ENCODE data around the gene MAP2K2.
A peak's percentile ranks its signal among the peaks of the same experiment; 100 is the strongest.

The MAP2K2 gene

GRCh38 chr19:4093643-4094175 lies 30.2 kb downstream of the MAP2K2 start:
- no peak for DNase-seq (ENCODE audit: low read depth)
- no peak overlapping the region for H3K4me3 ChIP-seq (ENCODE audit: low read depth, low read length)
- TF ChIP-seq POLR2A (IDR thresholded peaks at IDR 0.05; ENCODE audit: extremely low read depth, insufficient read length) (no peak), MAX (IDR thresholded peaks at IDR 0.05; ENCODE audit: low read depth, low read length) (no peak), MYC (IDR thresholded peaks at IDR 0.05; ENCODE audit: low read depth, low read length) (no peak)
- TF ChIP-seq, protein P1, sequence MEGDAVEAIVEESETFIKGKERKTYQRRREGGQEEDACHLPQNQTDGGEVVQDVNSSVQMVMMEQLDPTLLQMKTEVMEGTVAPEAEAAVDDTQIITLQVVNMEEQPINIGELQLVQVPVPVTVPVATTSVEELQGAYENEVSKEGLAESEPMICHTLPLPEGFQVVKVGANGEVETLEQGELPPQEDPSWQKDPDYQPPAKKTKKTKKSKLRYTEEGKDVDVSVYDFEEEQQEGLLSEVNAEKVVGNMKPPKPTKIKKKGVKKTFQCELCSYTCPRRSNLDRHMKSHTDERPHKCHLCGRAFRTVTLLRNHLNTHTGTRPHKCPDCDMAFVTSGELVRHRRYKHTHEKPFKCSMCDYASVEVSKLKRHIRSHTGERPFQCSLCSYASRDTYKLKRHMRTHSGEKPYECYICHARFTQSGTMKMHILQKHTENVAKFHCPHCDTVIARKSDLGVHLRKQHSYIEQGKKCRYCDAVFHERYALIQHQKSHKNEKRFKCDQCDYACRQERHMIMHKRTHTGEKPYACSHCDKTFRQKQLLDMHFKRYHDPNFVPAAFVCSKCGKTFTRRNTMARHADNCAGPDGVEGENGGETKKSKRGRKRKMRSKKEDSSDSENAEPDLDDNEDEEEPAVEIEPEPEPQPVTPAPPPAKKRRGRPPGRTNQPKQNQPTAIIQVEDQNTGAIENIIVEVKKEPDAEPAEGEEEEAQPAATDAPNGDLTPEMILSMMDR (IDR thresholded peaks at IDR 0.05; ENCODE audit: low read depth, low read length) = no peak

- peak overlapping the region; percentile 40 for H3K4me3 ChIP-seq (ENCODE audit: low read depth, low read length)
- DNase-seq (ENCODE audit: low read depth) = peak; percentile 71
- TF ChIP-seq POLR2A (IDR thresholded peaks at IDR 0.05; ENCODE audit: extremely low read depth, insufficient read length) (no peak), MYC (IDR thresholded peaks at IDR 0.05; ENCODE audit: low read depth, low read length) (no peak), MAX (IDR thresholded peaks at IDR 0.05; ENCODE audit: low read depth, low read length) (no peak)
- TF ChIP-seq, protein P1 (IDR thresholded peaks at IDR 0.05; ENCODE audit: low read depth, low read length) = no peak
These were observed 33.3 kb downstream of the MAP2K2 start for GRCh38 chr19:4090356-4091220.

DNA sequence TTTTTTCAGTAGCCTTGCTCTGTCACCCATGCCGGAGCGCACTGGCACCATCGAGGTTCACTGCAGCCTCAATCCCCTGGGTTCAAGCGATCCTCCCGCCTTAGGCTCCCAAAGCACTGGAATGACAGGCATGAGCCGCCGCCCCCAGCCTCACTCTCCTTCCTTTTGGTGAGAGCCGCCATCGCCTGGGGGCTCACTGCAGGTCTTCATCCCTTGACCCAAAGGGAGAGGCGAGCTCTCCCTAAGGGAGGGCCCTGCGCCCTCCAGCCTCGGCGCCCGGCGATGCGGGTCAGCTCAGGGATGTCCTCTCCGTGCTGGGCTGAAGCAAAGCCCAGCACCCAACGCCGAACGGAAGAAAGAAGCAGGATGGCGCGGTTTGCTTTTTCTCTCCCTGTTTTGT lies 34.0 kb downstream of the MAP2K2 start:
- no peak for DNase-seq (ENCODE audit: low read depth)
- H3K4me3 ChIP-seq (ENCODE audit: low read depth, low read length) = peak overlapping the region; percentile 40
- no peak for TF ChIP-seq MAX (IDR thresholded peaks at IDR 0.05; ENCODE audit: low read depth, low read length)
- TF ChIP-seq MYC (IDR thresholded peaks at IDR 0.05; ENCODE audit: low read depth, low read length) = no peak
- no peak for TF ChIP-seq POLR2A (IDR thresholded peaks at IDR 0.05; ENCODE audit: extremely low read depth, insufficient read length)
- TF ChIP-seq, protein P1 (IDR thresholded peaks at IDR 0.05; ENCODE audit: low read depth, low read length) = no peak

GRCh38 chr19:4089400-4089908 lies 34.5 kb downstream of the MAP2K2 start:
- TF ChIP-seq MAX (IDR thresholded peaks at IDR 0.05; ENCODE audit: low read depth, low read length) (peak; percentile 68), MYC (IDR thresholded peaks at IDR 0.05; ENCODE audit: low read depth, low read length) (peak; percentile 53), POLR2A (IDR thresholded peaks at IDR 0.05; ENCODE audit: extremely low read depth, insufficient read length) (no peak)
- peak; percentile 74 for DNase-seq (ENCODE audit: low read depth)
- peak overlapping the region; percentile 40 for H3K4me3 ChIP-seq (ENCODE audit: low read depth, low read length)

DNA sequence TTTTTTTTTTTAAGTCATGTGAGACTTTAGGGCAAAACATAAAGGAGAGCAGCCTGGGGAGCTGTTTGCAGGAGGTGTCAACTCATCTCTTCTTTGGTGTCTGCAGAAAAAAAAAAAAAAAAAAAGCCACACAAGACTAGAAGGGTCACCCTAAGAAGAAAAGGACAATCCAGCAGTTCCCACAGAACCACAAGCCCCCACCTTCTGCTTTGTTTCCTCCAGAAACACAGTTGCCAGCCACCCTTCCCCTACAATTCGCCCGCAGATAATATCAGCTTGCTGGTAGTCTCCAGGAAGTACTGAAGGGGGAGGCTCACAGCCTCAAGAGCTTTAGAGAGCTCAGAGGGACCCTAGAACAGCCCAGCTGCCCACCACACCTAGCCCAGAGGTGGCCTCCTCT lies 34.9 kb downstream of the MAP2K2 start:
- H3K4me3 ChIP-seq (ENCODE audit: low read depth, low read length) = peak overlapping the region; percentile 28
- no peak for TF ChIP-seq POLR2A (IDR thresholded peaks at IDR 0.05; ENCODE audit: extremely low read depth, insufficient read length)
- no peak for TF ChIP-seq MYC (IDR thresholded peaks at IDR 0.05; ENCODE audit: low read depth, low read length)
- peak; percentile 87 for DNase-seq (ENCODE audit: low read depth)

- TF ChIP-seq MYC (IDR thresholded peaks at IDR 0.05; ENCODE audit: low read depth, low read length) (no peak), POLR2A (IDR thresholded peaks at IDR 0.05; ENCODE audit: extremely low read depth, insufficient read length) (no peak), MAX (IDR thresholded peaks at IDR 0.05; ENCODE audit: low read depth, low read length) (no peak)
- TF ChIP-seq, protein P1 (IDR thresholded peaks at IDR 0.05; ENCODE audit: low read depth, low read length) = no peak
- no peak overlapping the region for H3K4me3 ChIP-seq (ENCODE audit: low read depth, low read length)
- DNase-seq (ENCODE audit: low read depth) = no peak
These were observed 35.9 kb downstream of the MAP2K2 start for GRCh38 chr19:4087787-4088679.

Measured in NB4 (cell line).